Nucleus accumbens (tissue), 56 donors: Measurements from ENCODE around the gene ZNF320.
A peak's percentile ranks its signal among the peaks of the same experiment; 100 is the strongest.
"Not testable (repeated sequence)": the region's sequence is repeated elsewhere in the genome, so short reads cannot be mapped to it uniquely, and the experiment has no call there.

Source experiments
- DNase-seq, 56 donors: peaks; one replicate each; lab custom pipeline; 2025; lab: John Stamatoyannopoulos, UW

The ZNF320 gene

DNA sequence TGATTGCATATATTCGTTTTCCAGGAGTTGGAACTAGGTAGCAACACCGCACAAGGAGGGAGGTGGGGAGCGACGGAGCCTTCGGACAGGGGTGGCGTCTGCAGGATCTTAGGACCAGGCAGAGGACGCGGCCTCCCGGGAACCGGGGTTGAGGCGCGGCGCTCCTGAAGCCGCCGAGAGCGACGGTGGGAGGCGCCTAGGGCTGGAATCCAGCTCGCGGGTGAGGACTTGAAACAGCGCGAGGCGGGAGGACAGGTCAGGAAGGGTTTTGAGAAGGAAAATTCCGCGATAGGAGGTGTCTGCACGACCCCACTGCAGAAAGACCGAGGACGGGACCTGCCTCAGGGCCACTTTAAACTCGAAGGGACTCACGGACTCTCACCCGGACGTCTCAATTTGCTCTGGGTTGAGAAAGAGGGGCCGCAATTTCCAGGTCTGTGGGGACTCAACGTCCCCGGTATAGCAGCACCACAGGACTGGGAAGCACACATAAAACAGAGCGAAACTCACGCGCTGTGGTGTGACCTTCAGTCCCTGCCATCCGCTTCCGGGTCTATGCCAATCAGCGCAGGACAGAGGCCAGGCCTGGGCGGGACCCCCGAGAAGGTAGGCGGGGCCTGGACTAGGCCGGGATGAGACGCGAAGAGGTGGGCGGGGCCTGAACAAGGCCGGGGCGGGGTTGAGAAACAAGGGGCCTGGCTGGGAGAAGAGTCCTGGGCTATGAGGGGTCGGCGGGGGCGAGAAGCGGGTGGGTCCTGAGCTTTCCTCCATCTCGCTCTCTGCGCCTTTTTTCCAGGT, at the start of gene ZNF320:
ZNF320 (minus strand) TSS at position 498 of the 798 bp plus-strand sequence. CDS start 7,380 bp downstream, outside the sequence.
- peak; percentile 74 to 98 (median 93) for DNase-seq

DNA sequence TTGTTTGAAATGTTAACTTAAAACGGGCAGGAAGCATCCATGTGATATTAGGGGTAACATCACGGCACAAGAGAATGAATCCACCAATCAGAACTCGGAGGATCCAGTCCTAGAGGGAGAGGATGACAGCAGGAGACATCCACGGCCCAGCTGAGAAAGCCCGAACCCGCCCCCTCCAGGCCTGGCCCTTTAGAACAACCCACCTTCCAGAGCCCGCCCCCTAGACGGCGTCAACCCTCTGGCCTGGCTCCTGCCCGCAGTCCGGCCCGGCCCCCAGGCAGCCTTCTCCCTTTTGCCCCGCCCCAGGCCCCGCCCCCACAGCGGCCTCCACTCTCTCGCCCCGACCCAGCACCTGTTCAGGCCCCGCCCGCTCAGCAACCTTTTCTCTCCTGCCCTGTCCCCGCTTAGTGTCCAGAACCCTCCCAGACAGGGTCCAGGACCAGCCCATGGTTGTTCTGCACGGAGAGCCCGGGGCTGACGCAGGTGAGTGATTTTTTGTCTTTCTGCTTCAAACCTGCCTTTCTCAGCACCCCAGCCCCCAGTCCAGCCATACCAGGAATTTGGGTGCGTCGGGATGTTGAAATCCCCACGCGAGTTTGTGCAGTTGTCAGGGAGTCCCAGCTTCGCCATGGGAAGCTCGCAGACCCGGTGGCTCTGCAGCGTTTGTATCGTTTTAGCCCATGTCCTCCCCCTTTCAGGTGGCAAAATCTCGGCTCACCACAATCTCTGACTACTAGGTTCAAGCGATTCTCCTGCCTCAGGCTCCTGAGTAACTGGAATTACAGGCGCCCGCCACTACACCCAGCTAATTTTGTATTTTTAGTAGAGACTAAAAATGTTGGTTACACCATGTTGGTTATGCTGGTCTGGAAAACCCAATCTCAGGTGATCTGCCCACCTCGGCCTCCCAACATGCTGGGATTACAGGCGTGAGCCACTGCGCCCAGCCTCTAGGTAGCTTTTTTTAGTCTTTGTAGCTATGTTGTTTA, 49.2 kb upstream of the ZNF320 start:
- DNase-seq: peak in 11 of 56 donors; percentile 1 to 51 (median 11)

DNA sequence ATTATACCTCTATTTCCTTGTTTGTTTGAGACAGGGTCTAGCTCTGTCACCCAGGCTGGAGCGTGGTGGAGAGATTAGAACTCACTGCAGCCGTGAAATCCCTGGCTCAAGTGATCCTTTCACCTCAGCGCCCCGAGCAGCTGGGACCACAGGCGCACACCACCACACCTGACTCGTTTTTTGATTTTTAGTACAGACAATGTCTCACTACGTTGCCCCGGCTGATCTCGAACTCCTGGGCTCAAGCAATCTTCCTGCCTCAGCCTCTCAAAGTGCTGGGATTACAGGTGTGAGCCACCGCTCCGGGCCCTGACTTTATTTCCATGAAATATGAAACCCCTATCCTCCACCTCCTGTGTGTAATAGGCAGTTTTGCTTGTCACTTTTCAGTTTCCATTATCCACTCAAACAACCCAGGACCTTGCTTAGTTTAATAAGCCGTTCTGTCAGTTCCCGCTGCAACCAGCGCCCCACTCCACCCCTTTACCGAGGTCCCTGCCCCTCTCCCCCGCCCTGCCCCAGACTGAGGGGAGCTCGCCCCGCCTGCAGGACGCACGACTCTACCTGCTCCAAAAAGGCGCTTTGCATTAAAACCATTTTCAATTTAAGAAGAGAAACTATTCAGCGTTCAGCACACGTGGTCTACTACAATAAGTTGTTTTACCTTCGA, 48.4 kb upstream of the ZNF320 start:
- DNase-seq: no peak

DNA sequence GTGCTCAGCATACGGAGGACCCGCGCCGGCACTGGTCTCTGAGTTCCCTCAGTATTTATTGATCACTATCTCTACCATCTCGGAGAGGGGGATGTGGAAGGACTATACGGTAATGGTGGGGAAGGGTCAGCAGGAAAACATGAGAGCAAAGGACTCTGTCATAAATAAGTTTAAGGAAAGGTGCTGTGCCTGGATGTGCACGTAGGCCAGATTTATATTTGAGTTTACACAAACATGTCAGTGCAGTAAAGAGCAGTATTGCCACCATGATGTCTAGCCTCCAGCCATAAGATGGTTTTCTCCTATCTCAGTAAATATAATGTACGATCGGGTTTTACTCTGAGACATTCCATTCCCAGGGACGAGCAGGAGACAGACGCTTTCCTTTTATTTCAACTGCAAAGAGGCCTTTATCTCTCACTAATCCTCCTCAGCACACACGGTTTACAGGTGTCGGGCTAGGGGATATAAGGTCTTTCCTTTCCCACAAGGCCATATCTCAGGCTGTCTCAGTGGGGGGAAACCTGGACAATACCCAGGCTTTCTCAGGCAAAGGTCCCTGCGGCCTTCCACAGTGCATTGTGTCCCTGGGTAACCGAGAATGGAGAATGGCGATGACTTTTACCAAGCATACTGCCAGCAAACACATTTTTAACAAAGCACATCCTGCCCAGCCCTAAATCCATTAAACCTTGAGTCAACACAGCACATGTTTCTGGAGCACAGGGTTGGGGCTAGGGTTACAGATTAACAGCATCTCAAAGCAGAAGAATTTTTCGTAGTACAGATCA, 47.5 kb upstream of the ZNF320 start:
- DNase-seq: not testable (repeated sequence)

DNA sequence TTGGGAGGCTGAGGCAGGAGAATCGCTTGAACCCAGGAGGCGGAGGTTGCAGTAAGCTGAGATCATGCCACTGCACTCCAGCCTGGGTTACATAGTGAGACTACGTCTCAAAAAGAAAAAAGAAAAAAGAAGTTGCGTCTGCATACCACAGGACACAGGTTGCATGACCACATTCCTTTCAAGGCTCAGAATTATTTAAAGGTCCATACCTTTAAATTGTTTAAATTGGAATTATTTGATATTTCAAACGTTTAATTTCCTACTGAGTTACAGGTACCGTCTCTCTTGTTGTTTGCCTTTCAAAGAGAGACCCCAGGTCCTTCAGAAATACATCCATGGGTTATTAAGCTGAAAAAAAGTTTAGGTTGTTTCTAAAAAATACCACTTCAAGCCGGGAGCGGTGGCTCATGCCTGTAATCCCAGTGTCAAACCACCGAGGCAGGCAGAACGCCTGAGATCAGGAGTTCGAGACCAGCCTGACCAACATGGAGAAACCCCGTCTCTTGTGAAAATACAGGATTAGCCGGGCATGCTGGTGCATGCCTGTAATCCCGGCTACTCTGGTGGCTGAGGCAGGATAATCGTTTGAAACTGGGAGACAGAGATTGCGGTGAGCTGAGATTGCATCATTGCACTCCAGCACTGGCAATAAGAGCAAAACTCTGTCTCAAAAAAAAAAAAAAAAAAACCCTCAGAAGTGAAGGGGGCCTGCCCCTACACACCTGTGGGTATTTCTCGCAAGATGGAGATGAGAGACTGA, 46.6 kb upstream of the ZNF320 start:
- no peak for DNase-seq

DNA sequence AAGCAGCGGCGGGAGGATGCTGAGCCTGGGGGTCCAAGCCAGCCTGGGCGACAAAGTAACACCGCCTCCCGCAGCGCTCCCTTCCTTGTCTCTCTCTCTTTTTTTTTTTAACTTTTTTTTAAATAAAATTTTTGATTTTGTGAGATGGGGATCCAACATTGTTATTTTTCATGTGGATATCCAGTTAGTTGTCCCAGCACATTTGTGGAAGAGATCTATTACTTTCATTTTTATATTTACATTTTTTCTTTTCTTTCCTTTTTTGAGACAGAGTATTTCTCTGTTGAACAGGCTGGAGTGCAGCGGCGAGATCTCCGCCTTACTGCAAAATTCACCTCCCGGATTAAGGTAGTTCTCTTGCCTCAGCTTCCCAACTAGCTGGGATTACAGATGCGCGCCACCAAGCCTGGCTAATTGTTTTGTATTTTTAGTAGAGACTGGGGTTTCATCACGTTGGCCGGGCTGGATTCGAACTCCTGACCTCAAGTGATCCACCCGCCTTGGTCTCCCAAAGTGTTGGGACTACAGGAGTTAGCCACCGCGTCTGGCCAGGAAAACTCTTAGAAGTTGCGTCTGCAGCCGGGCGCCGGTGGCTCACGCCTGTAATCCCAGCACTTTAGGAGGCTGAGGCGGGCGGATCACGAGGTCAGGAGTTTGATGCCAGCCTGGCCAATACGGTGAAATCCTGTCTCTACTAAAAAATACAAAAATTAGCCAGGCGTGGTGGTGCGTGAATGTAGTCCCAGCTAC, 45.9 kb upstream of the ZNF320 start:
- DNase-seq: no peak

DNA sequence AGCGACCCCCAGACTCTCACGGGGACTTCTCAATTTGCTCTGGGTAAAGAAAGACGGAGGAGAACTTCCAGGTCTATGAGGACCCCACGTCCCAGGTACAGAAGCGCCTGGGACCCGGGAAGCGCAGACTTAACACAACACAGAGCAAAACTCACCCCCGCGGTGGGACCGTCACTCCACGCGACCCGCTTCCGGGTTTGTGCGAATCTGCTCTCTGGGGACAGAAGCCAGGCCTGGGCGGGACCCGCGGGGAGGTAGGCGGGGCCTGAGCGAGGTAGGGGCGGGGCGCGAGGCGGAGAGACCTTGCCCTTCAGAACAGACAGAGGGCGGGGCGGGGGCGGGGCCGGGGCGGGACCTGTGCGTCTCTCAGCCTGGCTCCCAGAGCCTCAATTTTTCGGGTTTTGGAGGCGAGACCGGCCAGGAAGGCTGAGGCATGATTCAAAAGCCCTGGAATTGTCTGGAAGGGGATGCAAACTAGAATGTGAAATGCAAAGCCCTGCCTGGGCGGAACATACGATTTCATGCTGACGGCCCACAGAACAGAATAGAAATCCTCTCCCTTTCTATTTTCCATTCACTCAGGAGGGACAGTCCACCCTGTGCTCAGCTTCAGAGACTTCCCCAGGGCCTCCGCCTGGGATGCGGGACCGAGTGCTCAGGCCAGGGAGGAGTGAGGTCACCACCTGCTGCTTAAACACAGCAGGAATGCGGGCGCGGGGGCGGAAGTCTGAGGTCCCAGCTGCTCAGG, 45.1 kb upstream of the ZNF320 start:
- peak in 55 of 56 donors; percentile 26 to 91 (median 72) for DNase-seq

DNA sequence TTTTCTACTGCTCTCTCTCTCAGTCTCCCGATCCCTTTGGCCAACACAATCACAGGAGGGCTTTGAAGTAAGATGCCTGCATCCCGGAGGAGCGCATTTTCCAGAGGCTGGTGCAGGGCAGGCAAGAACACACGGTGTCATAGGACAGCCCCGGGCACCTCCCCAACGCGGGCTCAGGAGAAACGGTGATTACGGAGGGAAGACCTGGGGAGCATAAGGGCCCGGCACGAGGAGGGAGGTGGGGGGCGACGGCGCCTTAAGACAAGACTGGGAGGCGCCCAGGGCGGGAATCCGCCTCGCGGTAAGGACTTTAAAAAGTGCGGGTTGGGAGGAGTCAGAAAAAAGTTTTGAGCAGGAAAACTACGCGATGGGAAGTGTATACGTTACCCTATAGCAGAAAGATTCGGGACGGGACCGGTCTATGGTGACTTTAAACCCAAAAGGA, 44.5 kb upstream of the ZNF320 start:
- peak in 2 of 56 donors; percentile 3 to 8 for DNase-seq

DNA sequence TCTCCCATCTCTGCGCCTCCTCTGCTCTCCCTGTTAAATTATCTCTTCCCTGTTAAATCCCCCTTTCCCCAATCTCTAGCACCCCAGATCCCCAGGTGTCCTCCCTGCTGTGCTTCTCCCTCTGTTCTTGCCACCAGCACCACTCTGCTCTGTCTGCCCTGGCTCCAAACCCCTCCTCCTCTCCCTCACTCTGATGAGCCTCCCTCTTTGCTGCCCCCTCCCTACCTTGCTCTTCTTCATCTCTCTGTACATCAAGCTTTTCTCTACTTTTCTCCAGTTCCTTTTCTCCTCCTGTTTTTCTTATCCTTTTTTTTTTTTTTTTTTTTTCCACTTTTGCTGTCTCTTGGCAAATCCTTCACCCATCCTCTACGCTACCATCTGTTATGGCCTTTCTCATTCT, 44.1 kb upstream of the ZNF320 start:
- not testable (repeated sequence) for DNase-seq

DNA sequence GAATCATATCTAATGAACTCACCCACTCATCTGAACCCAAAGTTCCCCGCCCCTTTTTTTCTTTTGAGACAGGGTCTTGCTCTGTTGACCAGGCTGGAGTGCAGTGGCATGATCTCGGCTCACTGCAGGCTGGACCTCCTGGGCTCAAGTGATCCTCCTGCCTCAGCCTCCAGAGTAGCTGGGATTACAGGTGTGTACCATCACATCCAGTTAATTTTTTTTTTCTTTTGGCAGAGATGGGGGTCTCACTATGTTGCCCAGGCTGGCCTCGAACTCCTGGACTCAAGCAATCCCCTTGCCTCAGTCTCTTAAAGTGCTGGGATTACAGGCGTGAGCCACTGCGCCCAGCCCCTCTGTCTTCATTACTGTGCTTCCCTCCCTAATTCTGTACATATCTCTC, 43.5 kb upstream of the ZNF320 start:
- not testable (repeated sequence) for DNase-seq

DNA sequence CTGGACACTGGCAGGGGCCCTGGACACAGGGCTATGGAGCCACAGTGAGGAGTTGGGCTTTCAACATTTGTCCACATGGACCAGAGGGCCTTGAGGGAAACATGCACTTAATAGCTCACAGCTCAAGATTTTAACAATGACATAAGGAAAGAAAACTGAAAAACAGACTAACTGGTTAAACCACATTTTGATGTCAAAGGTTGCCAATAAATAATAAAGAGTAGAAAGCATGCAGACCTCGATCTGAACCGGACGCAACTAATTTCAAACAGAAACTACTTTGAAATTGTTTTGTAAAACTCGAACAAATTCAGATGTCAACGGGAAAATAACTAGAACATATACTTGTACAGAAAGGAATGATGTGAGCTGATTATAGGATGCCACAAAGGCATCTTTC, 41.3 kb upstream of the ZNF320 start:
- no peak for DNase-seq

DNA sequence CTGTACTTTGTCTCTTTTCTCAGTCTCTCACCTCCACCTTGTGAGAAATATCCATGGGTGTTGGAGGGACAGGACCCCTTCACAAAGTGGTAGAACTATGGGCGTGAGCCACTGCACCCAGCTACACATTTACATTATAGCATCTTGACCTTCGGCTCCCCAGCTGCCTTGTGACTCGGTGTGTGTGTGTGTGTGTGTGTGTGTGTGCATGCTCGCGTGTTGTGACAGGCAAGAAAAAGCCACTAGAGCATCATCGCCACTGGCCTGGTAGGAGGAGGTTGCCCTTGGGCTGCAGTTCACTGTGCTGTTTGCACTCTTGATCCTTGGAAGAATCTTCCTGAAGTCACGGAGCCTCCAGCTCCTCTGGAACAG, 39.5 kb upstream of the ZNF320 start:
- DNase-seq: no peak

DNA sequence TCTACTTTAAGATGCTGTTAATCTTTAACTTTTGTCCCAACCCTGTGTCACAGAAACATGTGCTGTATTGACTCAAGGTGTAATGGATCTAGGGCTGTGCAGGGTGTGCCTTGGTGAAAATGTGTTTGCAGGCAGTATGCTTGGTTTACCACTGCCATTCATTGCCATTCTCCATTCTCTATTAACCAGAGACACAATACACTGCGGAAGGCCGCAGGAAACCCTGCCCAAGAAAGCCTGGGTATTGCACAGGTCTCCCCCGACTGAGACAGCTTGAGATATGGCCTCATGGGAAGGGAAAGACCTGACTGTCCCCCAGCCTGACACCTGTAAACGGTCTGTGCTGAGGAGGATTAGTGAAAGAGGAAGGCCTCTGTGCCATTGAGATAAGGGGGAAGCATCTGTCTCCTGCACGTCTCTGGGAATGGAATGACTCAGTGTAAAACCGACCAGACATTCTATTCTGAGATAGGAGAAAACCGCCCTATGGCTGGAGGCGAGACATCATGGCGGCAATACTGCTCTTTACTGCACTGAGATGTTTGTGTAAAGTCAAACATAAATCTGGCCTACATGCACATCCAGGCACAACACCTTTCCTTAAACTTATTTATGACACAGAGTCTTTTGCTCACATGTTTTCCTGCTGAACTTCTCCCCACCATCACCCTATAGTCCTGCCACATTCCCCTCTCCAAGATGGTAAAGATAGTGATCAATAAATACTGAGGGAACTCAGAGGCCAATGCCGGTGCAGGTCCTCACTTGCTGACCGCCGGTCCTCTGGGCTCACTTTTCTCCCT, 38.9 kb upstream of the ZNF320 start:
- DNase-seq: peak in 1 of 56 donors; percentile 8

DNA sequence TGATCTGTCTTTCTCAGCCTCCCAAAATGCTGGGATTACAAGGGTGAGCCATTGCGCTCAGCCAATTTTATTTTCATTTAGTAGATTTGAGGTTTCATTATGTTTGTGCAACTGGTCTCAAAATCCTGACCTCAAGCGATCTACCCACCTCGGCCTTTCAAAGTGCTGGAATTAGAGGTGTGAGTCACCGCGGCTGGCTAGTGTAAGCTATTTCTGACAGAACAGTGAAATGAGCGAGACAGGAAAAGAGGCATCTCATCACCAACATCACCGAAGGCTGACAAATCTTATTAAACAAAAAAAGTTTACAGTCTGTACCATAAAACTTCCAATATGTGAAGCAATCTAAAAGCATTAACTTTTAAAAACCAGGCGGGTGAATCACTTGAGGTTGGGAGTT, 38.0 kb upstream of the ZNF320 start:
- no peak for DNase-seq

DNA sequence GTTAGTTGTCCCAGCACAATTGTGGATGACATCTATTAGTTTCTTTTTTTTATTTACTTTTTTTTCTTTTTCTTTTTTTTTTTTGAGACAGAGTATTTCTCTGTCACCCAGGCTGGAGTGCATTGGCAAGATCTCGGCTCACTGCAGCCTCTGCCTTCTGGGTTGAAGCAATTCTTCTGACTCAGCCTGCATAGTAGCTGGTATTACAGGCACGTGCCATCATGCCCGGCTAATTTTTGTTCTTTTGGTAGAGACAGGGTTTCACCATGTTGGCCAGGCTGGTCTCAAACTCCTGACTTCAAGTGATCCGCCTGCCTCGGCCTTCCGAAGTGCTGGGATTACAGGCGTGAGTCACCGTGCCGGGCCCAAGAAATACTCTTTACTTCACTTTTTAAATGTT, 27.2 kb upstream of the ZNF320 start:
- not testable (repeated sequence) for DNase-seq

DNA sequence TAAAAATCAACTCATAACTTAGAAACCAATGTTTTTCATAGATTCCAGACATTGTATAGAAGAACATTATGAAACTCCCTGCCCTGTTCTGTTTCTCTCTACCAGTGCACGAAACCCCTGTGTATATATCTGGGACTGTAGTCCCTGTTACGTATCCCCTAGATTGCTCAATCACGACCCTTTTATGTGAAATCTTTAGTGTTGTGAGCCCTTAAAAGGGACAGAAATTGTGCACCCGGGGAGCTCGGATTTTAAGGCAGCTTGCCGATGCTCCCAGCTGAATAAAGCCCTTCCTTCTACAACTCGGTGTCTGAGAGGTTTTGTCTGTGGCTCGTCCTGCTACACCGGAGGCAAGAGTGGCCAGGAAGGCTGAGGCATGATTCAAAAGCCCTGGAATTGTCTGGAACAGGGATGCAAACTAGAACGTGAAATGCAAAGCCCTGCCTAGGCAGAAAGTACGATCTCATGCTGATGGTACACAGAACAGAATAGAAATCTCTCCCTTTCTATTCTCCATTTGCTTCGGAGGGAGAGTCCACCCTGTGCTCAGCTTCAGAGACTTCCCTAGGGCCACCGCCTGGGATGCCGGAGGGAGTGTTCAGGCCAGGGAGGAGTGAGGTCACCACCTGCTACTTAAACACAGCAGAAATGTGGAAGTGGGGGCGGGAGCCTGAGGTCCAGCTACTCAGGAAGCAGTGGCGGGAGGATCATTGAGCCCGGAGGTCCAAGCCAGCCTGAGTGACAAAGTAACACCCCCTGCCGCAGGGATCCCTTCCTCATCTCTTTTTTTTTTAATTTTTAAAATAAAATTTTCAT, 26.6 kb upstream of the ZNF320 start:
- DNase-seq: peak in 12 of 56 donors; percentile 1 to 27 (median 4)
